ENCODE measurements around the gene NR2E1. TPM values are rescaled to one million over a fixed set of nuclear protein-coding genes. Genes with fewer than 3 reads are reported as not detected.

Gene NR2E1
- polyA plus RNA-seq, 1 donor (not counting 4 experiments of a cell fraction or from before 2014, with no cell fraction given) = 0.04 TPM

DNA sequence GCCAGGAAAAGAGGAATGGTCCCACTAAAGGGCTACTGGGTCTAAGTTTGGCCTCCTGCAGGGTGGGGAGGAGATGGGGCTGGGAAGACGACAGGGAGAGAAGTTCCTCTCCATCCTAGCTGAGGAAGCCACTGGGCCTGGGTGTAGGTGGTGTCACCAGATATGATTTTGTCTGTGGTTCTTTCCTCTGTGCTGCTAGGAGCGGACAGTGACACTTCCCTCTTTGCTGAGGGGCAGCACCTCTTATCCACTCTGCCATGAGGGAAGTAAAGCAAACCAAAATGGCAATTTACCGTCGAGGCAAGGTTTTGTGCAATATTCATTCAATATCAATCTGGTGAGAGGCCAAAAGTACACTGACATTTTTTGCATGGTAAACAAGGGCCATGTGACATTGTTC lies 33.0 kb upstream of the NR2E1 start:
- no peak for FAIRE-seq
- dilution Hi-C loops (cut with MboI; ENCODE audit: extremely low pct_ligation_motif_present, low sequenced_read_pairs) = no loop called here

DNA sequence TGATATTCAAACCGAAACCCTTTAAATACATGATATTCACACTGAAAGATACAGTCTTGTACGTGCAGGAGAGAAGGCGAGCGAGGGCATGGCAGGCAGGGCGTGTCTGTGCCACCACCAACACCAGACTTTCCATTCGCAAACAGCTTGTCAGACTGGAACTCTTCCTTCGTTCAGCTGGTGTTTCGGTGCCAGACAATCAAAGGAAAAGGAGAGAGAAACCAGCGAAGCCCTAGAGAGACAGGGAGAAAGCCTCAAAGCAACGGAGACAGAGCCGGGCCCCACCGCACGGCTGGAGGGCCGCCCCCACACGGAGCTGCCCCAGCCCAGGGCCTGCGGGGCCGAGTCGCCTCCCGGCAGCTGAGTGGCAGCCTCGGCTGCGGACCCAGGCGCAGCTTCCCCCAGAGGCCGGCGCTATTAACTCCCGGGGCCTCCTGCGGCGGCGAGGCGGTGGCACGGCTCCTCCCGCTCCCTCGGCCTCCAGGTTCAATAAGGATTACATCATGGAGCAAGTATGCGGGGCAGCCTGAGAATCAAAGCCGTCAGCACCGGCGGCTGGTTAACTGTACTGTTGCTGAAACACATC lies 32.1 kb upstream of the NR2E1 start:
- Histone ChIP-seq H3K9ac (ENCODE audit: control insufficient read depth, extremely low read depth, insufficient read depth, low read length) (peak overlapping the region; percentile 55), H3K4me2 (ENCODE audit: control insufficient read depth, extremely low read depth, insufficient read depth, low read depth, low read length) (peak overlapping the region; percentile 82), H3K79me2 (ENCODE audit: control insufficient read depth, insufficient read depth, low read length) (no peaks in the 10 kb centered on the region), H2AFZ (ENCODE audit: control insufficient read depth, low read length) (peak overlapping the region; percentile 76), H4K20me1 (ENCODE audit: control insufficient read depth, extremely low read depth, insufficient read depth, low read length) (no peaks in the 10 kb centered on the region), H3K27ac (ENCODE audit: control insufficient read depth, insufficient read depth, low read length) (peak overlapping the region; percentile 33), H3K4me1 (ENCODE audit: control insufficient read depth, extremely low read depth, insufficient read depth, low read length) (peaks cover 8% of the 10 kb centered on the region), H3K36me3 (ENCODE audit: control insufficient read depth in 2 of 2, extremely low read depth in 1 of 2, insufficient read depth in 2 of 2, low read length in 2 of 2) (no peaks in the 10 kb centered on the region), H3K27me3 (ENCODE audit: control insufficient read depth, extremely low read depth, insufficient read depth, low read length) (peaks cover 5% of the 10 kb centered on the region), H3K4me3 (ENCODE audit: control insufficient read depth in 2 of 3, extremely low read depth in 1 of 3, insufficient read depth in 2 of 3, low read depth in 1 of 3, low read length in 3 of 3) (peak overlapping the region; percentile 36 to 62 (median 60)), H3K9me3 (ENCODE audit: control insufficient read depth, low read depth, low read length) (no peaks in the 10 kb centered on the region), H3K9me1 (ENCODE audit: control insufficient read depth, extremely low read depth, insufficient read depth, low read length) (no peaks in the 10 kb centered on the region)
- DNase-seq (ENCODE audit: low read depth, low spot score) = no peak
- dilution Hi-C loops (cut with MboI; ENCODE audit: extremely low pct_ligation_motif_present, low sequenced_read_pairs) = no loop called here
- TF ChIP-seq EZH2 (IDR thresholded peaks at IDR 0.05; ENCODE audit: low read length) = no peak
- TF ChIP-seq, protein P1, sequence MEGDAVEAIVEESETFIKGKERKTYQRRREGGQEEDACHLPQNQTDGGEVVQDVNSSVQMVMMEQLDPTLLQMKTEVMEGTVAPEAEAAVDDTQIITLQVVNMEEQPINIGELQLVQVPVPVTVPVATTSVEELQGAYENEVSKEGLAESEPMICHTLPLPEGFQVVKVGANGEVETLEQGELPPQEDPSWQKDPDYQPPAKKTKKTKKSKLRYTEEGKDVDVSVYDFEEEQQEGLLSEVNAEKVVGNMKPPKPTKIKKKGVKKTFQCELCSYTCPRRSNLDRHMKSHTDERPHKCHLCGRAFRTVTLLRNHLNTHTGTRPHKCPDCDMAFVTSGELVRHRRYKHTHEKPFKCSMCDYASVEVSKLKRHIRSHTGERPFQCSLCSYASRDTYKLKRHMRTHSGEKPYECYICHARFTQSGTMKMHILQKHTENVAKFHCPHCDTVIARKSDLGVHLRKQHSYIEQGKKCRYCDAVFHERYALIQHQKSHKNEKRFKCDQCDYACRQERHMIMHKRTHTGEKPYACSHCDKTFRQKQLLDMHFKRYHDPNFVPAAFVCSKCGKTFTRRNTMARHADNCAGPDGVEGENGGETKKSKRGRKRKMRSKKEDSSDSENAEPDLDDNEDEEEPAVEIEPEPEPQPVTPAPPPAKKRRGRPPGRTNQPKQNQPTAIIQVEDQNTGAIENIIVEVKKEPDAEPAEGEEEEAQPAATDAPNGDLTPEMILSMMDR (optimal IDR thresholded peaks at IDR 0.05 in 1 of 3, IDR thresholded peaks at IDR 0.05 in 1 of 3, conservative IDR thresholded peaks at IDR 0.05 in 1 of 3; ENCODE audit: extremely low read depth in 1 of 3, insufficient read depth in 2 of 3, low read length in 3 of 3) = peak in 2 of 3 experiments; percentile 2 to 20
- peak; percentile 36 for FAIRE-seq

More for the DNA sequence above, 33.0 kb upstream of the NR2E1 start:
- Histone ChIP-seq H3K9me1 (ENCODE audit: control insufficient read depth, extremely low read depth, insufficient read depth, low read length) (no peaks in the 10 kb centered on the region), H3K79me2 (ENCODE audit: control insufficient read depth, insufficient read depth, low read length) (no peaks in the 10 kb centered on the region), H3K36me3 (ENCODE audit: control insufficient read depth in 2 of 2, extremely low read depth in 1 of 2, insufficient read depth in 2 of 2, low read length in 2 of 2) (no peaks in the 10 kb centered on the region), H3K4me3 (ENCODE audit: control insufficient read depth in 2 of 3, extremely low read depth in 1 of 3, insufficient read depth in 2 of 3, low read depth in 1 of 3, low read length in 3 of 3) (no peak overlapping the region), H3K27ac (ENCODE audit: control insufficient read depth, insufficient read depth, low read length) (no peak overlapping the region), H3K9me3 (ENCODE audit: control insufficient read depth, low read depth, low read length) (no peaks in the 10 kb centered on the region), H2AFZ (ENCODE audit: control insufficient read depth, low read length) (no peak overlapping the region), H3K4me2 (ENCODE audit: control insufficient read depth, extremely low read depth, insufficient read depth, low read depth, low read length) (no peak overlapping the region), H3K27me3 (ENCODE audit: control insufficient read depth, extremely low read depth, insufficient read depth, low read length) (peaks cover 5% of the 10 kb centered on the region), H3K4me1 (ENCODE audit: control insufficient read depth, extremely low read depth, insufficient read depth, low read length) (peaks cover 8% of the 10 kb centered on the region), H4K20me1 (ENCODE audit: control insufficient read depth, extremely low read depth, insufficient read depth, low read length) (no peaks in the 10 kb centered on the region), H3K9ac (ENCODE audit: control insufficient read depth, extremely low read depth, insufficient read depth, low read length) (no peak overlapping the region)
- no peak for TF ChIP-seq EZH2 (IDR thresholded peaks at IDR 0.05; ENCODE audit: low read length)
- TF ChIP-seq, protein P1 (optimal IDR thresholded peaks at IDR 0.05 in 1 of 3, IDR thresholded peaks at IDR 0.05 in 1 of 3, conservative IDR thresholded peaks at IDR 0.05 in 1 of 3; ENCODE audit: extremely low read depth in 1 of 3, insufficient read depth in 2 of 3, low read length in 3 of 3) = no peak
- DNase-seq (ENCODE audit: low read depth, low spot score) = no peak

All from keratinocyte (primary cell).